ENCODE measurements around the gene MPG. TPM values are rescaled to one million over a fixed set of nuclear protein-coding genes. Genes with fewer than 3 reads are reported as not detected.

MPG gene
- total and polyA plus RNA-seq, 4 donors: 25.4 to 84.1 (median 37.5) TPM

DNA sequence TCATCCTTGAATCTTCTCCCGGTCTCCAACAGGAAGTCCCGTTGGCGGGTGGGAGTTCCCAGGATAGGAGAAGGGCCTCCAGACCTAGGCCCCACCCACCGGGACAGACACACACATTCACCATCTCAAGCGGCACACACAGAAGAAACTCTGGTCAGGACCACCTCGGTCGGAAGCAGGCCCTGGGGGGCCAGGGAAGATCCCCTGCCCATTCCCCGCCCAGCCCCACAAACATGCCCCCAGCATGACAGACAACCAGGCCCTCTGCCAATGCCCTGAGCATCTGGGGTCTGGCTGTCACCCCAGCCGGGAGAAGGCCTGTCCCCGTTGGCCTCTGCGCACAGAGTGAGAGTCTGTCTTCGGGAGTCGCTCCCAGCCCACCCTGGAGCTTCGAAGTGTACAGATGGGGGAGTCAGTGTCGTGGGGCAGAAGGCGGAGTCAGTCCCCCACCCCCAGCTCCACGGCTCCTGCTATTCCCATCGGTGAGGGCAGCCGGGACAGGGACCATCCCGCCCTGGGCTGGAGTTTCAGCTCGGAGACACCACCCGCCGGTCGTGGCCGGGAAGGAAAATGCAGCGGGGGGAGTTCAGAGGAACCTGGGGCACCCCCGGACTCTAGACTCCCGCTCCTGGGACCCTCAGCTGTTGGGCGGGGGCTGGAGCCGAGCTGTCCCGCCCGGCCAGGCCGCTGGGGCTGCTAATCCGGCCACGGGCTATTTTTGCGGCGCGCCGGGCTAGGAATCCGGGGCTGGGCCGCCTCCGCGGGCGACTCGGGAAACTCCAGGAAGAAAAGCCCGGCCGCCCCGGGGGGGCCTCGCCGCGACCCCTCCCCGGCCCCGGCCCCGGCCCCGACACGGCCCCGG lies 6.3 kb upstream of the MPG start:
- TF ChIP-seq SP1 (IDR thresholded peaks at IDR 0.05) (peak; percentile 19), JUND (IDR thresholded peaks at IDR 0.05) (no peak)
- Histone ChIP-seq H3K4me3 (ENCODE audit: low read depth in 1 of 3, low read length in 3 of 3) (peak overlapping the region; percentile 30 to 62 (median 56)), H3K4me1 (ENCODE audit: control insufficient read depth in 4 of 4, insufficient read depth in 4 of 4, low read length in 3 of 4) (peaks cover 5 to 24% (median 15%) of the 10 kb centered on the region in 4 donors), H3K27me3 (ENCODE audit: control insufficient read depth in 4 of 4, insufficient read depth in 4 of 4, low read length in 3 of 4) (no peaks in the 10 kb centered on the region), H3K36me3 (ENCODE audit: control insufficient read depth in 4 of 4, insufficient read depth in 3 of 4, low read depth in 1 of 4, low read length in 3 of 4) (no peaks in the 10 kb centered on the region), H3K9ac (ENCODE audit: low read depth in 1 of 2, low read length in 2 of 2) (peak overlapping the region in 1 of 2 donors; percentile 13), H3K27ac (ENCODE audit: low read depth in 1 of 2, low read length in 2 of 2) (peak overlapping the region; percentile 32 to 39), H3K9me3 (ENCODE audit: control insufficient read depth in 4 of 4, low read length in 3 of 4) (no peaks in the 10 kb centered on the region)
- 14% methylated on average over 57 of the region's 57 CpGs for WGBS
- no peak for DNase-seq (ENCODE audit: low spot score)

DNA sequence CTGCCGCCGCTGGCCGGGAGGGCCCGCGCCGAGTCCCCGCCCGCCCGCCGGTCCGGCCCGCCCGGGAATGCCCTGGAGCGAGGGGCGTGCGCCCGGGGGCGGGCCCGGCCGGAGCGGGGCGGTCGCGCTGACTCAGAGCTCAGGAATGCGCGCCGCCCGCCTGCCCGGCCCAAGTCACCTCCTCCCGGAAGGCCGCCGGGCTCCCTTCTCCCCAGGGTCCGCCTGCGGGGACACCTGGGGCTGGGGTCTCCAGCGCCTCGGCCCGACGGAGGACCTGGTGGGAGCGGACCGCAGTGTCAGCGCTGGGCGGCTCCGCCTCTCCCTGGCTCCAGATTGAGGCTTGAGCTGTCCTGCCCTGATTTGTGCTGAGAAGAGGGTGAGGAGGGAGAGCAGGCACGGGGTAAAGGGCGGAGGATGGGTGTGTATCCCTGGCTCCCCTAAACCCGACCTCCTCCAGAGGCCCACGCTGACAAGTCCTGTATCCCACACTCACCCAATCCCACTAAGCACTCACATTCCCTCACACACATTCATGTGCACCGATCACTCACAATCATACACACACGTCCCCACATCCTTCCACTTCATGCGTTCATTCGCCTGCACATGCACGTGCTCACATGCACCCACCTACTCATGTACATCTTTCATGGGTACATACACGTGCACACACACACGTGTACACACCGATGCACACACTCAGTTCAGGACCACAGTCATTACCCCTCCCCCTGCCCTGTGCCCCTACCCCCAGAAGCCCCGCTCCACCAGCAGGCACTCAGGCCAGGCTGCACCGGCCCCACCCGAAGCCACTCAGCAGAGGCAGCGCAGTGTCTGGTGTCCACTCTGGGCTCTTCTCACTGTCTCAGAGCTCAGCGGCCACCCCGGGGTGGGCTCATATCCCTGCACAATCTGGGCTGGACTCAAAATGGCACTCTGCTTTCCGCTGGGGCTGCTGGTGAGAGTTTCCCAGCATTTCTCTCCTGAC lies 5.2 kb upstream of the MPG start, which contains the start of gene RHBDF1:
Gene RHBDF1, minus strand, starts transcription at position 71 of the 988 bp plus-strand sequence. CDS start 7,616 bp downstream, outside the sequence.
- peak within 1 kb of the TSS; percentile 30 to 62 (median 56) for H3K4me3 ChIP-seq (ENCODE audit: low read depth in 1 of 3, low read length in 3 of 3)
- no peaks in the 10 kb centered on the region for H3K36me3 ChIP-seq (ENCODE audit: control insufficient read depth in 4 of 4, insufficient read depth in 3 of 4, low read depth in 1 of 4, low read length in 3 of 4)
- no peaks in the 10 kb centered on the region for H3K27me3 ChIP-seq (ENCODE audit: control insufficient read depth in 4 of 4, insufficient read depth in 4 of 4, low read length in 3 of 4)
- no peaks in the 10 kb centered on the region for H3K9me3 ChIP-seq (ENCODE audit: control insufficient read depth in 4 of 4, low read length in 3 of 4)
- H3K9ac ChIP-seq (ENCODE audit: low read depth in 1 of 2, low read length in 2 of 2): peak within 1 kb of the TSS in 1 of 2 donors; percentile 13
- no peak for DNase-seq (ENCODE audit: low spot score)
- peak within 1 kb of the TSS; percentile 36 to 55 for H3K27ac ChIP-seq (ENCODE audit: low read depth in 1 of 2, low read length in 2 of 2)
- no peak for TF ChIP-seq NR2F2 (IDR thresholded peaks at IDR 0.05)
- TF ChIP-seq JUND (IDR thresholded peaks at IDR 0.05): peak in 1 of 2 donors; percentile 36
- TF ChIP-seq, protein P1, sequence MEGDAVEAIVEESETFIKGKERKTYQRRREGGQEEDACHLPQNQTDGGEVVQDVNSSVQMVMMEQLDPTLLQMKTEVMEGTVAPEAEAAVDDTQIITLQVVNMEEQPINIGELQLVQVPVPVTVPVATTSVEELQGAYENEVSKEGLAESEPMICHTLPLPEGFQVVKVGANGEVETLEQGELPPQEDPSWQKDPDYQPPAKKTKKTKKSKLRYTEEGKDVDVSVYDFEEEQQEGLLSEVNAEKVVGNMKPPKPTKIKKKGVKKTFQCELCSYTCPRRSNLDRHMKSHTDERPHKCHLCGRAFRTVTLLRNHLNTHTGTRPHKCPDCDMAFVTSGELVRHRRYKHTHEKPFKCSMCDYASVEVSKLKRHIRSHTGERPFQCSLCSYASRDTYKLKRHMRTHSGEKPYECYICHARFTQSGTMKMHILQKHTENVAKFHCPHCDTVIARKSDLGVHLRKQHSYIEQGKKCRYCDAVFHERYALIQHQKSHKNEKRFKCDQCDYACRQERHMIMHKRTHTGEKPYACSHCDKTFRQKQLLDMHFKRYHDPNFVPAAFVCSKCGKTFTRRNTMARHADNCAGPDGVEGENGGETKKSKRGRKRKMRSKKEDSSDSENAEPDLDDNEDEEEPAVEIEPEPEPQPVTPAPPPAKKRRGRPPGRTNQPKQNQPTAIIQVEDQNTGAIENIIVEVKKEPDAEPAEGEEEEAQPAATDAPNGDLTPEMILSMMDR (IDR thresholded peaks at IDR 0.05; ENCODE audit: low read depth, low read length, missing input control): no peak
- H3K4me1 ChIP-seq (ENCODE audit: control insufficient read depth in 4 of 4, insufficient read depth in 4 of 4, low read length in 3 of 4): peaks cover 5 to 27% (median 21%) of the 10 kb centered on the region in 4 donors
- WGBS: 26% methylated on average over 62 of the region's 62 CpGs

DNA sequence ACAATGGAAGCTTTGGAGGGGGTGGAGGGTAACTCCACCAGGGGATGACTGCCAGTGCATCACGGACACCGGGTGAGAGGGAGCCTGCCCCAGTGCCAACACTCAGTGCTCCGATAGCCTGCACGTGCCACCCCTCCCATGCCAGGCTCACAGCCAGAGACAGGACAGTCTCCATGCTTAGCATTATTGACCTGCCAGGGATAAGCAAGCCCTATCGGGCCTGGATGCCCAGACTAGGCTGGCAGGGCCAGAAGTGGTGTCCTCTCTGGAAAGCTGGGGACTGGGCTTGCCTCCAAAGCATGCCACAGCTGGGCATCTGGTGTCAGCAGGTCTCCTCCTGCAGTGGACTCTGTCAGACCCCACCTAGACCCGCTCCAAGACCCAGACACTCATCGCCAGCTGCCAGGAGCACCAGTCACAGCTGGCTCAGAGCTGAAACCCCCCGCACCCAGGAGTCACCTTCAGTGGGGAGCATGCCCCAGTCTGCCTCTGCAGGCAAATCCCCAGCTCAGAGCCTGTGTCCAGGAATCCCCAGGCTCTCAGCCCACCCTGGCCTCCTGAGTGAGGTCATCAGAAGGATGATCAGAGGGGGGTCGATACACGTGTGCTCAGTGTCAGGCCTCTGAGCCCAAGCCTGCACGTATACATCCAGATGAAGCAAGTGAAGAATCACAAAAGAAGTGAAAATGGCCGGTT lies 3.8 kb upstream of the MPG start:
- no peak overlapping the region for H3K27ac ChIP-seq (ENCODE audit: low read depth in 1 of 2, low read length in 2 of 2)

More for the DNA sequence above, 3.8 kb upstream of the MPG start:
- no peak overlapping the region for H3K4me3 ChIP-seq (ENCODE audit: low read depth in 1 of 3, low read length in 3 of 3)
- no peaks in the 10 kb centered on the region for H3K27me3 ChIP-seq (ENCODE audit: control insufficient read depth in 4 of 4, insufficient read depth in 4 of 4, low read length in 3 of 4)
- peaks cover 8 to 35% (median 26%) of the 10 kb centered on the region in 4 donors for H3K4me1 ChIP-seq (ENCODE audit: control insufficient read depth in 4 of 4, insufficient read depth in 4 of 4, low read length in 3 of 4)
- DNase-seq (ENCODE audit: low spot score): no peak
- H3K9ac ChIP-seq (ENCODE audit: low read depth in 1 of 2, low read length in 2 of 2): no peak overlapping the region
- H3K9me3 ChIP-seq (ENCODE audit: control insufficient read depth in 4 of 4, low read length in 3 of 4): no peaks in the 10 kb centered on the region
- TF ChIP-seq, protein P2, sequence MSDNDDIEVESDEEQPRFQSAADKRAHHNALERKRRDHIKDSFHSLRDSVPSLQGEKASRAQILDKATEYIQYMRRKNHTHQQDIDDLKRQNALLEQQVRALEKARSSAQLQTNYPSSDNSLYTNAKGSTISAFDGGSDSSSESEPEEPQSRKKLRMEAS (IDR thresholded peaks at IDR 0.05): no peak
- TF ChIP-seq RXRA (IDR thresholded peaks at IDR 0.05): no peak
- TF ChIP-seq, protein P3, sequence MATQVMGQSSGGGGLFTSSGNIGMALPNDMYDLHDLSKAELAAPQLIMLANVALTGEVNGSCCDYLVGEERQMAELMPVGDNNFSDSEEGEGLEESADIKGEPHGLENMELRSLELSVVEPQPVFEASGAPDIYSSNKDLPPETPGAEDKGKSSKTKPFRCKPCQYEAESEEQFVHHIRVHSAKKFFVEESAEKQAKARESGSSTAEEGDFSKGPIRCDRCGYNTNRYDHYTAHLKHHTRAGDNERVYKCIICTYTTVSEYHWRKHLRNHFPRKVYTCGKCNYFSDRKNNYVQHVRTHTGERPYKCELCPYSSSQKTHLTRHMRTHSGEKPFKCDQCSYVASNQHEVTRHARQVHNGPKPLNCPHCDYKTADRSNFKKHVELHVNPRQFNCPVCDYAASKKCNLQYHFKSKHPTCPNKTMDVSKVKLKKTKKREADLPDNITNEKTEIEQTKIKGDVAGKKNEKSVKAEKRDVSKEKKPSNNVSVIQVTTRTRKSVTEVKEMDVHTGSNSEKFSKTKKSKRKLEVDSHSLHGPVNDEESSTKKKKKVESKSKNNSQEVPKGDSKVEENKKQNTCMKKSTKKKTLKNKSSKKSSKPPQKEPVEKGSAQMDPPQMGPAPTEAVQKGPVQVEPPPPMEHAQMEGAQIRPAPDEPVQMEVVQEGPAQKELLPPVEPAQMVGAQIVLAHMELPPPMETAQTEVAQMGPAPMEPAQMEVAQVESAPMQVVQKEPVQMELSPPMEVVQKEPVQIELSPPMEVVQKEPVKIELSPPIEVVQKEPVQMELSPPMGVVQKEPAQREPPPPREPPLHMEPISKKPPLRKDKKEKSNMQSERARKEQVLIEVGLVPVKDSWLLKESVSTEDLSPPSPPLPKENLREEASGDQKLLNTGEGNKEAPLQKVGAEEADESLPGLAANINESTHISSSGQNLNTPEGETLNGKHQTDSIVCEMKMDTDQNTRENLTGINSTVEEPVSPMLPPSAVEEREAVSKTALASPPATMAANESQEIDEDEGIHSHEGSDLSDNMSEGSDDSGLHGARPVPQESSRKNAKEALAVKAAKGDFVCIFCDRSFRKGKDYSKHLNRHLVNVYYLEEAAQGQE (IDR thresholded peaks at IDR 0.05): no peak
- TF ChIP-seq FOXA2 (IDR thresholded peaks at IDR 0.05): no peak
- no peak for TF ChIP-seq HNF4A (conservative IDR thresholded peaks at IDR 0.05)
- no peak for TF ChIP-seq RAD21 (IDR thresholded peaks at IDR 0.05)
- no peak for TF ChIP-seq SP1 (IDR thresholded peaks at IDR 0.05)
- 63% methylated on average over 12 of the region's 12 CpGs for WGBS
- no peaks in the 10 kb centered on the region for H3K36me3 ChIP-seq (ENCODE audit: control insufficient read depth in 4 of 4, insufficient read depth in 3 of 4, low read depth in 1 of 4, low read length in 3 of 4)

Measured in liver (tissue), 9 donors.